IMR-90 (cell line): ENCODE results near the gene AFF2. TPM values are rescaled to one million over a fixed set of nuclear protein-coding genes. Genes with fewer than 3 reads are reported as not detected.

ENCODE experiments used
- ATAC-seq: fragments of 200-7000 bp; cut with Tn5 transposase; 2 replicates; pipeline ENCODE4 v1.9.1; 2020; ENCODE audit warnings: low read depth, mild to moderate bottlenecking, moderate library complexity
- BruUV-seq: library from RNA; stranded (reverse); fragments of 400-500 nt; replicated peaks from 2 replicates; lab custom pipeline; 2021; lab: Mats Ljungman, UMichigan
- CTCF ChIA-PET: fragments of 300-600 bp; formaldehyde crosslinking; extraction: SDS; loops from one replicate; lab custom pipeline; 2021; ENCODE audit warnings: antibody characterized with exemption; lab: Yijun Ruan, JAX
- POLR2A ChIA-PET: fragments of 300-600 bp; sonication (Branson Sonifier 250); formaldehyde crosslinking; loops from one replicate; lab custom pipeline; 2022; ENCODE audit warnings: antibody characterized with exemption; ENCODE audit not compliant: unreplicated experiment; lab: Charles Lee
- DNase-seq: peaks from one replicate; pipeline ENCODE4 v3.0.0; 2013
- H2AFZ ChIP-seq: replicated peaks from 2 replicates; pipeline ENCODE3; 2013; ENCODE audit warnings: low read length, mild to moderate bottlenecking; ENCODE audit not compliant: poor library complexity
- H2AK5ac ChIP-seq: 2 replicates; pipeline ENCODE4 v1.6.1; 2013; ENCODE audit warnings: low read depth, low read length, inconsistent platforms
- H2AK9ac ChIP-seq: replicated peaks from 2 replicates; pipeline ENCODE3; 2013; ENCODE audit warnings: mild to moderate bottlenecking, low read depth, low read length, moderate library complexity; ENCODE audit not compliant: poor library complexity
- H2BK120ac ChIP-seq: 2 replicates; pipeline ENCODE4 v1.6.1; 2013; ENCODE audit warnings: low read depth, low read length, inconsistent platforms
- H2BK15ac ChIP-seq: 3 replicates; pipeline ENCODE4 v1.6.1; 2013; ENCODE audit warnings: low read depth, low read length, inconsistent platforms
- H2BK20ac ChIP-seq: 2 replicates; pipeline ENCODE4 v1.6.1; 2013; ENCODE audit warnings: low read depth, mild to moderate bottlenecking, inconsistent platforms, low read length, moderate library complexity
- H2BK5ac ChIP-seq: 2 replicates; pipeline ENCODE4 v1.6.1; 2013; ENCODE audit warnings: mild to moderate bottlenecking, low read depth, low read length, inconsistent platforms; ENCODE audit not compliant: poor library complexity, severe bottlenecking
- H3K14ac ChIP-seq: replicated peaks from 2 replicates; pipeline ENCODE4 v1.6.1; 2013; ENCODE audit warnings: low read depth, low read length, inconsistent platforms
- H3K18ac ChIP-seq: 2 replicates; pipeline ENCODE4 v1.6.1; 2013; ENCODE audit warnings: low read depth, low read length, control low read depth
- H3K23ac ChIP-seq: 2 replicates; pipeline ENCODE4 v1.6.1; 2013; ENCODE audit warnings: low read depth, low read length, inconsistent platforms
- H3K27ac ChIP-seq: 2 replicates; pipeline ENCODE4 v1.5.1; 2013; ENCODE audit warnings: mild to moderate bottlenecking, control low read depth, low read length; ENCODE audit not compliant: insufficient read depth
- H3K27me3 ChIP-seq: 2 replicates; pipeline ENCODE4 v1.6.1; 2013; ENCODE audit warnings: low read length; ENCODE audit not compliant: control insufficient read depth, insufficient read depth
- H3K36me3 ChIP-seq: 2 replicates; pipeline ENCODE4 v1.6.1; 2013; ENCODE audit warnings: low read length, mixed read lengths; ENCODE audit not compliant: control insufficient read depth, insufficient read depth
- H3K4ac ChIP-seq: 2 replicates; pipeline ENCODE4 v1.6.1; 2013; ENCODE audit warnings: low read depth, low read length, inconsistent platforms
- H3K4me1 ChIP-seq: 2 replicates; pipeline ENCODE4 v1.6.1; 2013; ENCODE audit warnings: low read length, mixed read lengths; ENCODE audit not compliant: control insufficient read depth, insufficient read depth
- H3K4me2 ChIP-seq: 2 replicates; pipeline ENCODE4 v1.6.1; 2013; ENCODE audit warnings: low read depth, mild to moderate bottlenecking, control low read depth, low read length, moderate library complexity
- H3K4me3 ChIP-seq: 2 replicates; pipeline ENCODE4 v1.5.1; 2013; ENCODE audit warnings: low read depth, mild to moderate bottlenecking, control low read depth, low read length, moderate library complexity; ENCODE audit not compliant: insufficient read depth
- H3K56ac ChIP-seq: 2 replicates; pipeline ENCODE4 v1.6.1; 2013; ENCODE audit warnings: low read length, inconsistent platforms; ENCODE audit not compliant: insufficient read depth; ENCODE audit errors: extremely low read depth
- H3K79me1 ChIP-seq, 2 experiments: 2 replicates each; pipeline ENCODE4 v1.6.1; 2013; ENCODE audit warnings: low read length in 2 of 2, inconsistent platforms in 1 of 2, low read depth in 1 of 2
- H3K9ac ChIP-seq: 2 replicates; pipeline ENCODE4 v1.6.1; 2013; ENCODE audit warnings: low read depth, low read length, control low read depth
- H3K9me1 ChIP-seq: 2 replicates; pipeline ENCODE4 v1.6.1; 2013; ENCODE audit warnings: low read length, inconsistent platforms; ENCODE audit not compliant: insufficient read depth
- H3K9me3 ChIP-seq: 2 replicates; pipeline ENCODE4 v1.6.1; 2013; ENCODE audit warnings: low read length; ENCODE audit not compliant: control insufficient read depth, insufficient read depth
- H4K20me1 ChIP-seq: 2 replicates; pipeline ENCODE4 v1.6.1; 2013; ENCODE audit warnings: low read length, inconsistent platforms; ENCODE audit not compliant: insufficient read depth
- H4K5ac ChIP-seq: 2 replicates; pipeline ENCODE4 v1.6.1; 2013; ENCODE audit warnings: mild to moderate bottlenecking, low read depth, low read length, control low read depth
- H4K8ac ChIP-seq, 2 experiments: 2 replicates each; pipeline ENCODE4 v1.6.1; 2013; ENCODE audit warnings: low read depth in 2 of 2, low read length in 2 of 2, control low read depth in 1 of 2, inconsistent platforms in 1 of 2
- H4K91ac ChIP-seq: 2 replicates; pipeline ENCODE4 v1.6.1; 2013; ENCODE audit warnings: low read depth, low read length, inconsistent platforms; ENCODE audit not compliant: insufficient read depth
- BHLHE40 ChIP-seq: fragments of 150-350 bp; IDR thresholded peaks from 2 replicates; pipeline ENCODE4 v1.6.1; 2016; ENCODE audit warnings: mild to moderate bottlenecking, low read depth, low read length
- CHD1 ChIP-seq: IDR thresholded peaks from 2 replicates; pipeline ENCODE4 v1.6.1; 2012; ENCODE audit warnings: low read depth, low read length, improper control_type of control experiment
- ELK1 ChIP-seq: fragments of 150-350 bp; IDR thresholded peaks from 2 replicates; pipeline ENCODE4 v1.6.1; 2016; ENCODE audit warnings: low read depth, mild to moderate bottlenecking, low read length, moderate library complexity, borderline replicate concordance
- FOS ChIP-seq: fragments of 150-350 bp; IDR thresholded peaks from 2 replicates; pipeline ENCODE4 v1.6.1; 2016; ENCODE audit warnings: low read depth, low read length
- MAFK ChIP-seq: IDR thresholded peaks from 2 replicates; pipeline ENCODE4 v1.6.1; 2012; ENCODE audit warnings: low read depth, low read length, improper control_type of control experiment
- MAZ ChIP-seq: IDR thresholded peaks from 2 replicates; pipeline ENCODE4 v1.6.1; 2012; ENCODE audit warnings: low read depth, mild to moderate bottlenecking, low read length, improper control_type of control experiment, moderate library complexity, borderline replicate concordance
- RFX5 ChIP-seq: IDR thresholded peaks from 2 replicates; pipeline ENCODE4 v1.8.0; 2012; ENCODE audit warnings: low read depth, mild to moderate bottlenecking, low read length, moderate library complexity
- WGBS, 2 experiments: methylation state at CpG; one replicate each; pipeline versions ENCODE4 v1.1.5 to v1.1.7; 2013; ENCODE audit warnings: missing lambda C conversion rate in 2 of 2; ENCODE audit not compliant: insufficient read length in 1 of 2; ENCODE audit errors: extremely low coverage in 2 of 2; 5-methylcytosine and 5-hydroxymethylcytosine counted together
- dilution Hi-C: fragments of 300-500 bp; cut with HindIII; formaldehyde crosslinking; loops from one replicate; pipeline ENCODE4 v1.14.3; 2018; ENCODE audit warnings: low sequenced_read_pairs; ENCODE audit not compliant: unreplicated experiment
- in situ Hi-C: fragments of 300-500 bp; cut with MboI; formaldehyde crosslinking; loops from 3 replicates; pipeline ENCODE4 v1.14.3; 2019; ENCODE audit warnings: low sequenced_read_pairs, inconsistent platforms, mixed read lengths
- intact Hi-C: fragments of 100-400 bp; cut with micrococcal nuclease; formaldehyde crosslinking; loops from 2 replicates; pipeline ENCODE4 v1.10.0; 2022
- polyA plus RNA-seq, 3 experiments: library from polyadenylated mRNA; depleted of rRNA; stranded (reverse); fragments of >200 nt; gene quantifications; 2 replicates each; pipeline ENCODE4 v1.2.3, GENCODE V29; 2012; ENCODE audit warnings: low replicate concordance in 1 of 3
- total RNA-seq: library from RNA; depleted of rRNA; stranded (reverse); fragments of >200 nt; gene quantifications from 2 replicates; pipeline ENCODE4 v1.2.3, GENCODE V29; 2012

Gene AFF2
- total and polyA plus RNA-seq, 2 of the 4 experiments (the other 2 are of a cell fraction): 0.15 to 0.72 TPM

- H3K9ac ChIP-seq: no peak overlapping the region
- dilution Hi-C loops (no loop called here), in situ Hi-C loops (no loop called here), intact Hi-C loops (no loop called here)
- 67% methylated on average over 2 of the region's 3 CpGs; no CpG with 5 or more reads in 1 of the 2 experiments for WGBS, 2 experiments
- no peak overlapping the region for H4K5ac ChIP-seq
- no peak overlapping the region for H2BK20ac ChIP-seq
- no peaks in the 10 kb centered on the region for H3K36me3 ChIP-seq
- TF ChIP-seq MAFK: no peak
- TF ChIP-seq RFX5: no peak
- no peak for TF ChIP-seq FOS
- TF ChIP-seq ELK1: no peak
- no peak for TF ChIP-seq MAZ
- no peak for TF ChIP-seq CHD1
- TF ChIP-seq BHLHE40: no peak
- H3K4me1 ChIP-seq: no peaks in the 10 kb centered on the region
- no TSS peak for BruUV-seq
- H2BK5ac ChIP-seq: no peak overlapping the region
- no peaks in the 10 kb centered on the region for H4K20me1 ChIP-seq
- H3K27me3 ChIP-seq: peaks cover 3% of the 10 kb centered on the region; the same call in 1 of the 2 replicates
- no peak overlapping the region for H2AFZ ChIP-seq
- H3K14ac ChIP-seq: no peak overlapping the region
- H2BK15ac ChIP-seq: no peak overlapping the region
- no peak overlapping the region for H2AK9ac ChIP-seq
- POLR2A ChIA-PET: no interaction called here
- no peak overlapping the region for H3K4me2 ChIP-seq
- H3K4me3 ChIP-seq: no peak overlapping the region
- no peak overlapping the region for H3K4ac ChIP-seq
- no peak overlapping the region for H2BK120ac ChIP-seq
- H2AK5ac ChIP-seq: no peak overlapping the region
- H3K27ac ChIP-seq: no peak overlapping the region
- no peak overlapping the region for H3K23ac ChIP-seq
- H4K8ac ChIP-seq: no peak overlapping the region
- no peak overlapping the region for H3K18ac ChIP-seq
- no peak for ATAC-seq
- H4K91ac ChIP-seq: no peak overlapping the region
- no peaks in the 10 kb centered on the region; the same call in 1 of the 2 replicates for H3K9me3 ChIP-seq
- CTCF ChIA-PET: no interaction called here
- no peak for DNase-seq
- no peaks in the 10 kb centered on the region for H3K9me1 ChIP-seq
- no peak overlapping the region for H3K56ac ChIP-seq
- H3K79me1 ChIP-seq: no peaks in the 10 kb centered on the region
Observed at GRCh38 chrX:148495176-148495575, 5.2 kb upstream of the AFF2 start.
